ENCODE data around the gene PDGFB. TPM values are rescaled to one million over a fixed set of nuclear protein-coding genes. Genes with fewer than 3 reads are reported as not detected.

Gene PDGFB
- total and polyA plus RNA-seq, 9 of the 15 experiments (the other 6 are each of a cell fraction or from before 2014, with no cell fraction given) = 0.07 to 4.0 (median 0.48) TPM; not detected in 1

- TF ChIP-seq BRF2 (IDR thresholded peaks at IDR 0.05; ENCODE audit: borderline replicate concordance, insufficient read depth, insufficient read length) = no peak
- no peak for TF ChIP-seq WHSC1 (IDR thresholded peaks at IDR 0.05; ENCODE audit: low read length)
- no peak for TF ChIP-seq GTF2A2 (tag; IDR thresholded peaks at IDR 0.05)
- peak; percentile 33; the same call in 1 of the 2 replicates for TF ChIP-seq VEZF1 (CRISPR knock-in tag; IDR thresholded peaks at IDR 0.05)
- TF ChIP-seq ZNF41 (CRISPR knock-in tag; conservative IDR thresholded peaks at IDR 0.05) = no peak
- no peak for TF ChIP-seq FOXK2 (conservative IDR thresholded peaks at IDR 0.05 in 1 of 2, IDR thresholded peaks at IDR 0.05 in 1 of 2; ENCODE audit: low read depth in 2 of 2)
- no peak for TF ChIP-seq POLR2A (conservative IDR thresholded peaks at IDR 0.05)
- TF ChIP-seq CTCFL (IDR thresholded peaks at IDR 0.05; ENCODE audit: borderline replicate concordance, insufficient read depth, low read depth, low read length, poor library complexity, severe bottlenecking) = no peak
- no peak for TF ChIP-seq ZNF707 (CRISPR knock-in tag; conservative IDR thresholded peaks at IDR 0.05)
- TF ChIP-seq ILK (tag; IDR thresholded peaks at IDR 0.05; ENCODE audit: borderline replicate concordance, low read depth) = no peak
- TF ChIP-seq ZNF124 (CRISPR knock-in tag; IDR thresholded peaks at IDR 0.05) = no peak
- no peak for TF ChIP-seq NR2F6 (CRISPR knock-in tag; IDR thresholded peaks at IDR 0.05)
- TF ChIP-seq ZNF354B (CRISPR knock-in tag; IDR thresholded peaks at IDR 0.05) = no peak
- TF ChIP-seq TOE1 (IDR thresholded peaks at IDR 0.05; ENCODE audit: borderline replicate concordance) = no peak
- TF ChIP-seq TOE1 (CRISPR knock-in tag; IDR thresholded peaks at IDR 0.05; ENCODE audit: borderline replicate concordance, low read depth) = no peak
- peak; percentile 96 for TF ChIP-seq BCOR (IDR thresholded peaks at IDR 0.05)
- no peak for TF ChIP-seq PHF20 (IDR thresholded peaks at IDR 0.05; ENCODE audit: partially characterized antibody)
- no peak for TF ChIP-seq MTA3 (IDR thresholded peaks at IDR 0.05; ENCODE audit: borderline replicate concordance)
- no peak for TF ChIP-seq NKRF (IDR thresholded peaks at IDR 0.05; ENCODE audit: borderline replicate concordance)
- TF ChIP-seq BRD9 (IDR thresholded peaks at IDR 0.05; ENCODE audit: low read depth, partially characterized antibody) = peak; percentile 61
- peak; percentile 14; the same call in 1 of the 2 replicates for TF ChIP-seq HMBOX1 (IDR thresholded peaks at IDR 0.05)
- TF ChIP-seq RBFOX2 (IDR thresholded peaks at IDR 0.05; ENCODE audit: low read depth, low read length) = no peak
Measured at GRCh38 chr22:39246690-39247332, 2.0 kb upstream of the PDGFB start (continued).

Data from K562 (cell line).